Stimulated activated CD8-positive, alpha-beta memory T cell treated with anti-CD3 and anti-CD28 coated beads, Interleukin-12 subunit alpha, Interleukin-12 subunit beta, amount 100 ng/mL, for 4 hours (primary cell): Measurements from ENCODE around the gene ADAM19.

Experiments used
- DNase-seq: peaks from one replicate; pipeline ENCODE4 v3.0.0-alpha.2; 2020; ENCODE audit warnings: low read depth

ADAM19 gene

GRCh38 chr5:157541447-157542118 lies 34.0 kb downstream of the ADAM19 start:
- no peak for DNase-seq

DNA sequence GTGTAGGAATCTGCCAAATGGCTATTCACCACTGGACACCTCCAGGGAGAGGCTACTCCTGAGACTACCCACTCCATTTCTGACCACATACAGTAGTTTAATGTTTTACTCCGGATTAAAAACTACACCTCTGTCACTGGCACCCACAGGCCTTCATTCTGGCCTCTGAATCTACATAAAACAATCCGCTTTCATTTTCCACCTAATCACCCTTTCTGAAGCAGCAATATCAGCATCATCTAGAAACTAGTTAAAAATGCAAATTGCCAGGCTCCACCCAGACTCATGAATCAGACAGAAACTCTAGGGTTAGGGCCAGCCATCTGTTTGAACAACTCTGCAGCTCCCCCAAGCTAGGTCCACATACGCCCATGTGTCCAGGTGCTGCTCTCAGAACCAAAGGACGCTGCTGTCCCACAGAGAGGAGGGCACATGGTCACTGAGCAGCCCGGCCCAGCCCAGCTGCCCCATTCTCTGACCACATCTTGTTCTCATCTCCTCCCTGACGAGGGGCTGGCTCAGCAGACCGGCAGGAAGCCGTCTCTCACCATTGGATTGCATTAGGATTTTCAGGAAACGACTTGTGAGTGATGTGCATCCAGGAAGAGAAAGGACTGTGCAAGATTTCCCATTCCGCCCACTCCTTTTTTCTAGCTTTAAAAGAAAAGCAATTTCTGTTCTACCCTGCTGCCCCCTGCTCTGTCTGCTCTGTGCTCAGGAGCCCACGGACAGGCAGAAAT lies 34.7 kb downstream of the ADAM19 start:
- DNase-seq, result no peak

GRCh38 chr5:157540124-157540523 lies 35.5 kb downstream of the ADAM19 start:
- no peak for DNase-seq

DNA sequence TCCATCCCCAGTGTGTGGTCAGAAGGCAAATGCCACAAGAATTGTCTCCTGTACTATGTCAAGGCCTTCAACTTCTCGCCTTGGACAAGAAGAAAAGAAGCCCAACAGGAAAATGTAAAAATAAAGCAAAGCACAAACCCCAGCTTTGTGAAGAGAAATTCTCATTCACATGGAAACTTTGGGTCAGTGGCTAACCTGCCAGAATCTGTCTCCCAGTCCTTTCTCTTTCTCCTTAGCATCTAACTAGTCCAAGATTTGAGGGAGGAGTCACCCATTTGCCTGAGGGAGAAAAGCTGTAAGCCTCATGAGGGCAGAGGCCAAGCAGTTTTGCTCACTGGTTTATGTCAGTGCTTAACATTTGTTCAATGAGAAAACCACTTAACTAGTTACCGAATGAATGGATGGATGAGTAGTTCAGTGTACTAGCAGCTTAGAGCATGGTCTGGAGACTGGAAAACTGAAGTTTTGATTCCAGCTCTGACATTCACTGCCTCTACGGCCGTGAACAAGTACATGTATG lies 36.0 kb downstream of the ADAM19 start:
- DNase-seq, result no peak

DNA sequence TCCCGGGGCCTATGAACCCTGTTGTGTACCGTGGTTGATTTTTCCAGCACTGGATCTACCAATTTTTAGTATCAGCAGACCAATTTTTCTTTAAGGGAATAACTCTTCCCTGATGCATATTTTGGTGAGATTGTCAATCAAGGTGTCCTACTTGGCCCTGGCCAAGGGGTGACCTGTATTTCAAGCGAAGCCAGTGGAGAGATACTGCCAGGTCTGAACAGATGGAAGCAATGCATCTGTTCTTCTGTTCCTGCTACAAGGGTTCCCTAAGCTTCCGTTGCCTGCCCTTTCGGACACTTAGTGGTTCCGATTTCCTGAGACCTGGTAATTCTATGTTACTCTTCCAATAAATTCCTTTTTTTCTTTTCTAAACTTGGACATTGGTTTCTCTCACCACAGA lies 37.3 kb downstream of the ADAM19 start:
- no peak for DNase-seq

DNA sequence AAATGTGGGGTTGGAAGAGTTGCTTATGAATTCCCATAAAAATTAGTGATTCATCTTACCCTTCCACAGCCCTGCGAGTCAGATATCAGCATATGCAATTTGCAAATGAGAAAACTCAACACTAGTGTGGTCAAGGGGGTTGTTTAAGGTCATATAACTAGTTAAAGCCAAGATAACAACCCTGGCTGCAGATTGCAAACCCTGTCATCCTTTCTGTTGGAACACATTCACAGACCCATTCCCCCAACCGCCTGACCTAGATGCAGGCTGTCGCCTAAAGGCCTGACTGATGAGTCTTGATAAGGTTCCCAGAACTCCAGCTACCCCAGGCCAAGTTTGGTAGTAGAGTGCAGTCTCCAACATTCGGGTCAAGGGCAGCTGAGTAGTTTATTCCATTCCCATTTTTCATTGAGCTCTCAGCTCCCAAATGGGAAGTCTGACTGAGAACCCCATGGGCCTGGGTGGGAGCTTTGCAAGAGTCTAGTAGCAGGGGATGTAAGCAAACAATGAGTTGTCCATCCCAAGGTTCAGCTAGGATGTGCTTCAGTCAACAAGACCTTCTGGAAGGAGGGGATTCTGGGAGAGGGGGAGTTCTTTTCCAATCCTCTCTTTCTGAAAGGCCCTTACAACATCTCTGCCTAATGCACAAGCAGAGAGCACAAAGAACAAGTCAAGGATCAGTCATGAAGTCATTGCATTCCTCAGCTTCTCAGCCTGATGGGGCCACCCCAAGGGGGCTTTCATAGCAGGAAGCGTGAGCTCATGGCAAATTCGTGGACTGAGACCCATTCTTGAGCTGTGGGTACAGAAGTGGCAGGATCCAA lies 40.3 kb downstream of the ADAM19 start:
- DNase-seq, result no peak

GRCh38 chr5:157533011-157533481 lies 42.5 kb downstream of the ADAM19 start:
- DNase-seq, result no peak

DNA sequence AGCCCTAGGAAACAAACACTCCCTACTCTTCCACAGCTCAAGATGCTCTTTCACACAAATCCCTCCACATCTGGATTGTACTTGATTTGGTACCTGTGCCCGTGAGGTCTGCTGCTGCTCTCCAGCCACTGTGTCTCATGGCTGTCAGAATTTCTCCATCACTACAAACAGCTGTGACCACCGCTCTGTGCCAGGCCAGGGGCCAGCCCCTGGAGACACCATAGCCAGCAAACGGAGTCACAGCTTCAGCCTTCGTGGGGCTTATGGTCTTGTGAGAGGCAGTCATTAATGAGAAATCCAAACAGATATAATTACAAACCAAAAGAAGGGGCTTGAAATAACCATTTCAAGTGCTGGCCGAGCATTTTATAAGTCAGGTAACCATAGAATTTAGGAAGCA lies 43.6 kb downstream of the ADAM19 start:
- DNase-seq, result no peak

GRCh38 chr5:157530226-157530972 lies 45.2 kb downstream of the ADAM19 start:
- no peak for DNase-seq

- DNase-seq, result no peak
These were observed 46.6 kb downstream of the ADAM19 start for GRCh38 chr5:157529002-157529401.

- DNase-seq, result no peak
These were observed 47.4 kb downstream of the ADAM19 start for GRCh38 chr5:157528036-157528632.

GRCh38 chr5:157524887-157525286 lies 50.7 kb downstream of the ADAM19 start:
- DNase-seq, result no peak

DNA sequence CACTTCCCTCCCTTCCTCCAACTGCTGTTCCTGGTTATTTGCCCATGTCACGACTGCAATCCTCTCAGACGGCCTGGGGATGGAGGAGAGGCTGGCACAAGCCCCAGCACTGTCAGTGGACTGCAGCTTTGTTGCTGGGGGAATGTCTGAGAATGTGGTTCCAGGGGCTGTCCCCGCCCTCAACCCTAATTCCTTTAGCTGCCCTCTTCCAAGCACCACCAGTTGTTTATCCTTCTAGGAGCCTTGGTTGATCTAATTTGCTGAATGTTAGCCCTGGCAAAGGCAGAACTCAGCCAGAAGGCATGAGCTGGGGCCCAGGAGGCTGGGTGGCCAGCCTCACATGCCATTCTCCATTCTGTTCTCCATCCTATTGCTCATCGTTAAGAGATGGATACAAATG lies 51.6 kb downstream of the ADAM19 start:
- DNase-seq, result no peak

DNA sequence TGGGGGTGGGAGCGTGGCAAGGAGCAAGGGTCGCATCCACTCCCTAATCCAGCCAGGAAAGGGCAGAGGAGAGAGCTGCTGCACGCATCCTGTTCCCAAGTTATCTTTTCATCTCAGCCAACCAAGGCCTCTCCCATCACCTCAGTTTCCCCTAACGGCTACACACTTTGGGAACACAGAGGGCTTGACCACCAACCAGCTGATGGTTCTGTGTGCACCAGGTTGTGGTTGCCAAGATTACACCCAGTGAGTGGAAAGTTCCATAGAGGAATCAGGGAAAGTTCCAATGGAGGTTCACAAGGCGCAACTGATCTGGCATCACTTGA lies 53.9 kb downstream of the ADAM19 start:
- DNase-seq, result no peak

GRCh38 chr5:157520911-157521703 lies 54.5 kb downstream of the ADAM19 start:
- no peak for DNase-seq

DNA sequence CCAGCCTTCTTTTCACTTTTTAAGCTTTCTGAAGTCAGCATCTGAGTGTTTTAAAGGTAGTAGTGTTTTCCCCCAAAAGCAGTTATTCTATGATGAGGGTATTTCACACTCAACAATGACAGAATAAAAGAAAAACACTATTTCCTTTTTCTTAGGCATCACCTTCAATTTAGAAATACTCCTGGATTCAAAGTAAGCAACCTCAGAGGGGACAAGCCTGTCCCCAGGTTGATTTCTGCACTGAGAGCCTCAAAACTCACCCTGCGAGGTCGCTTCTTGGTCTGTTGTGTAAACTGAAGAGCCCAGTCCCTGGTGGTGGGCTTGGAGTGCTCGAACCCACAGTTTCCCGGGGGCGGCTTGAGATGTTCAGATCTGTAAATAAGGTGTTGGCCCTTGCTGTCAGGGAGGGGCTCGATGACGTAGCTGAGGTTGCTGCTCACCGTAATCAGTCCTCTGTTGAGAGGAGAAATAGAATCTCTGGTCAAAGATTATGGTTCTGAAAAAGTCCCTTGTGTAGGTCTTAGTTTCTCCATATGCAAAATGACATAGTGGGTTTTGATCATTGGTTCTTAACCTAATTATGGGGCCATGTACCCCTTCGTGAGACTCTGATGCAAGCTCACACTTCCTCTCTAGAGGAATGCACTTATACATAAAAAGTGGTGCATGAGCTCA lies 55.9 kb downstream of the ADAM19 start:
- DNase-seq, result no peak

- no peak for DNase-seq
These were observed 56.6 kb downstream of the ADAM19 start for GRCh38 chr5:157518963-157519362.

GRCh38 chr5:157516626-157517325 lies 58.8 kb downstream of the ADAM19 start:
- DNase-seq, result no peak

DNA sequence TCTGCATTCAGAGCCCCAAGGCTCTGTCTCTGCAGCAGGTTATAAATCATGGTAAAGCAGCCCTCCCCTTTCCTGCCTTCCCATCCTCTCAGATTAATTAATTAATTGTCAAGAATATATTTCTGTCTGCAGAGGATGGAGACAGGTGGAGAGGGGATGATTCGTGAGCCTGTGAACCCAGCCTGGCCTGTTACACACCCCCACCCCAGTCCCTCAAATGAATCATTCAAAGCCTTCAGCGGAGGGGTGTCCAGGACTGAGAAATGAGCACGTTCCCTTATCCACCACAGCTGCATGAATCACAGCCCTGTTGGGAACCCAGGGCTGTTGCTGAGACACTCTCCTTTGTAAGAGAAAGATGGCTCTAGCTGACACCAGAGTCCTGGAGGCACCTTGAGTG lies 59.6 kb downstream of the ADAM19 start:
- no peak for DNase-seq

GRCh38 chr5:157514974-157515373 lies 60.6 kb downstream of the ADAM19 start:
- DNase-seq, result no peak
